Endothelial cell of umbilical vein (primary cell): ENCODE results near the gene LRRC46. TPM values are rescaled to one million over a fixed set of nuclear protein-coding genes. Genes with fewer than 3 reads are reported as not detected.

Experiments
- BruUV-seq: library from RNA; stranded (reverse); fragments of 400-500 nt; replicated peaks from 2 replicates; lab custom pipeline; 2021; lab: Mats Ljungman, UMichigan
- CTCF ChIA-PET: fragments of 300-600, 350-600 bp; sonication (Branson Sonifier 250); formaldehyde crosslinking; loops from one replicate; lab custom pipeline; 2021; ENCODE audit warnings: antibody characterized with exemption, inconsistent platforms; lab: Charles Lee
- POLR2A ChIA-PET: fragments of 300-600, 350-600 bp; sonication (Branson Sonifier 250); formaldehyde crosslinking; loops from one replicate; lab custom pipeline; 2021; ENCODE audit warnings: antibody characterized with exemption, inconsistent platforms; lab: Charles Lee
- DNase-seq: peaks from one replicate; pipeline ENCODE4 v3.0.0-alpha.2; 2011; ENCODE audit warnings: low read depth, low spot score
- FAIRE-seq: peaks from 2 replicates; lab custom pipeline; 2011; peaks lifted over from hg19 to GRCh38; lab: Jason Lieb, UNC
- H2AFZ ChIP-seq: 2 replicates; pipeline ENCODE4 v1.6.0; 2012; ENCODE audit warnings: low read depth, low read length, control low read depth, inconsistent platforms
- H3K27ac ChIP-seq: 2 replicates; pipeline ENCODE4 v1.5.1; 2011; ENCODE audit warnings: low read depth, mild to moderate bottlenecking, control low read depth, low read length, moderate library complexity; ENCODE audit not compliant: insufficient read depth
- H3K27me3 ChIP-seq, 2 experiments: 2 replicates each; pipeline versions ENCODE4 v1.6.0 to v1.6.1; 2011; ENCODE audit warnings: low read length in 2 of 2, mixed read lengths in 1 of 2; ENCODE audit not compliant: control insufficient read depth in 2 of 2, insufficient read depth in 2 of 2
- H3K36me3 ChIP-seq, 2 experiments: 2 replicates in 1 of 2; 3 replicates in 1 of 2; pipeline ENCODE4 v1.5.1; 2011; ENCODE audit warnings: low read length in 2 of 2, mild to moderate bottlenecking in 1 of 2, moderate library complexity in 1 of 2; ENCODE audit not compliant: control insufficient read depth in 2 of 2, insufficient read depth in 2 of 2; ENCODE audit errors: extremely low read depth in 1 of 2
- H3K4me1 ChIP-seq: 3 replicates; pipeline ENCODE4 v1.5.1; 2011; ENCODE audit warnings: mild to moderate bottlenecking, low read length; ENCODE audit not compliant: control insufficient read depth, insufficient read depth; ENCODE audit errors: extremely low read depth
- H3K4me2 ChIP-seq: 2 replicates; pipeline ENCODE4 v1.6.1; 2011; ENCODE audit warnings: low read length, control low read depth, mixed read lengths; ENCODE audit not compliant: insufficient read depth
- H3K4me3 ChIP-seq, 3 experiments: fragments of 200-600 bp in 1 of 3; sonication (generic), shearing (Covaris generic) in 1 of 3; replicated peaks in 1 of 3; 2 replicates each; pipeline ENCODE4 v1.5.1; 2011 to 2016; ENCODE audit warnings: control low read depth in 3 of 3, low read length in 3 of 3, mild to moderate bottlenecking in 2 of 3, inconsistent platforms in 1 of 3, low read depth in 1 of 3, moderate library complexity in 1 of 3; ENCODE audit not compliant: insufficient read depth in 1 of 3
- H3K79me2 ChIP-seq: 2 replicates; pipeline ENCODE4 v1.6.0; 2012; ENCODE audit warnings: low read length, inconsistent platforms; ENCODE audit not compliant: control insufficient read depth, insufficient read depth
- H3K9ac ChIP-seq: replicated peaks from 2 replicates; pipeline ENCODE3; 2011; ENCODE audit warnings: low read length, control low read depth; ENCODE audit not compliant: insufficient read depth; ENCODE audit errors: extremely low read depth
- H3K9me1 ChIP-seq: replicated peaks from 3 replicates; pipeline ENCODE4 v1.6.0; 2011; ENCODE audit warnings: mild to moderate bottlenecking, low read length; ENCODE audit not compliant: control insufficient read depth, insufficient read depth; ENCODE audit errors: extremely low read depth
- H3K9me3 ChIP-seq: replicated peaks from 2 replicates; pipeline ENCODE4 v1.5.1; 2012; ENCODE audit warnings: low read length, inconsistent platforms; ENCODE audit not compliant: control insufficient read depth, insufficient read depth
- H4K20me1 ChIP-seq: replicated peaks from 2 replicates; pipeline ENCODE3; 2011; ENCODE audit warnings: mild to moderate bottlenecking, low read length; ENCODE audit not compliant: control insufficient read depth, insufficient read depth; ENCODE audit errors: extremely low read depth
- CTCF ChIP-seq, 2 donors: IDR thresholded peaks; 1 replicate in 1 of 2; 2 replicates in 1 of 2; pipeline ENCODE4 v1.5.1; 2011; ENCODE audit warnings: low read length in 2 of 2, mild to moderate bottlenecking in 2 of 2, moderate library complexity in 2 of 2, control low read depth in 1 of 2, inconsistent platforms in 1 of 2, low read depth in 1 of 2; ENCODE audit not compliant: insufficient read depth in 1 of 2; ENCODE audit errors: extremely low read depth in 1 of 2
- EZH2 ChIP-seq: IDR thresholded peaks from 2 replicates; pipeline ENCODE4 v1.6.1; 2012; ENCODE audit warnings: borderline replicate concordance, low read depth, mild to moderate bottlenecking, moderate library complexity, low read length, inconsistent platforms; ENCODE audit not compliant: severe bottlenecking
- FOS ChIP-seq: IDR thresholded peaks from 2 replicates; pipeline ENCODE4 v1.6.1; 2011; ENCODE audit warnings: mild to moderate bottlenecking, low read length, moderate library complexity, borderline replicate concordance; ENCODE audit not compliant: insufficient read depth
- GATA2 ChIP-seq: IDR thresholded peaks from 2 replicates; pipeline ENCODE4 v1.7.0; 2011; ENCODE audit warnings: low read depth, mild to moderate bottlenecking, moderate library complexity, mixed read lengths, low read length; ENCODE audit not compliant: insufficient read length, insufficient read depth
- JUN ChIP-seq: IDR thresholded peaks from 2 replicates; pipeline ENCODE4 v1.6.1; 2011; ENCODE audit warnings: borderline replicate concordance, low read depth; ENCODE audit not compliant: insufficient read length, insufficient read depth
- MAX ChIP-seq: IDR thresholded peaks from 2 replicates; pipeline ENCODE4 v1.6.1; 2011; ENCODE audit not compliant: insufficient read depth, insufficient read length
- MYC ChIP-seq: IDR thresholded peaks from one replicate; pipeline ENCODE4 v1.6.1; 2011; ENCODE audit warnings: mild to moderate bottlenecking, low read depth, low read length
- POLR2A ChIP-seq: IDR thresholded peaks from 2 replicates; pipeline ENCODE4 v1.6.1; 2012; ENCODE audit warnings: low read depth, mild to moderate bottlenecking, control low read depth, low read length
- POLR2AphosphoS5 ChIP-seq: IDR thresholded peaks from 2 replicates; pipeline ENCODE4 v1.6.1; 2012; ENCODE audit warnings: low read depth, mild to moderate bottlenecking, control low read depth, low read length, moderate library complexity; ENCODE audit not compliant: insufficient read depth
- dilution Hi-C: fragments of 300-500 bp; cut with MboI; formaldehyde crosslinking; loops from one replicate; pipeline ENCODE4 v1.15.0; 2019; ENCODE audit warnings: low sequenced_read_pairs; ENCODE audit not compliant: extremely low pct_ligation_motif_present
- intact Hi-C: fragments of 100-400 bp; cut with micrococcal nuclease; formaldehyde crosslinking; loops from one replicate; pipeline ENCODE4 v1.10.0; 2022
- polyA plus RNA-seq, 4 experiments: library from polyadenylated mRNA; depleted of rRNA in 3 of 4; stranded (reverse) in 3 of 4; unstranded in 1 of 4; fragments of >200 nt; gene quantifications; 2 replicates each; pipeline versions ENCODE4 v1.2.1 to v1.2.3, GENCODE V29; 2011 to 2012; ENCODE audit warnings: missing spikeins in 1 of 4
- total RNA-seq: library from RNA; stranded (reverse); gene quantifications from 2 replicates; pipeline ENCODE4 v1.2.3, GENCODE V29; 2021

Gene LRRC46
- total and polyA plus RNA-seq, 2 donors (not counting 3 experiments of a cell fraction or from before 2014, with no cell fraction given) = 0.36 to 0.42 TPM

GRCh38 chr17:47811709-47812108, 19.8 kb upstream of the LRRC46 start:
- no TSS peak for BruUV-seq
- CTCF ChIA-PET = interaction anchor here (1.0 kb wide), 1 partner anchor 78 kb away, joined by 4 read pairs; no protein-coding TSS in a partner anchor

More at GRCh38 chr17:47811709-47812108, 19.8 kb upstream of the LRRC46 start:
- Histone ChIP-seq H3K4me1 (peaks cover 9% of the 10 kb centered on the region), H3K27me3 (no peaks in the 10 kb centered on the region), H3K27ac (no peak overlapping the region), H3K9me1 (no peaks in the 10 kb centered on the region), H3K36me3 (peaks cover 4 to 60% of the 10 kb centered on the region in 2 experiments), H3K9ac (no peak overlapping the region), H3K4me2 (no peak overlapping the region), H3K9me3 (no peaks in the 10 kb centered on the region), H3K79me2 (no peaks in the 10 kb centered on the region), H2AFZ (no peak overlapping the region), H4K20me1 (no peaks in the 10 kb centered on the region), H3K4me3 (no peak overlapping the region)
- TF ChIP-seq CTCF (IDR thresholded peaks at IDR 0.05; ENCODE audit: extremely low read depth in 1 of 2, insufficient read depth in 1 of 2, low read depth in 1 of 2, low read length in 2 of 2) (no peak), JUN (no peak), POLR2A (no peak), MYC (no peak), EZH2 (no peak), FOS (no peak), MAX (no peak), POLR2AphosphoS5 (no peak), GATA2 (no peak)
- intact Hi-C loops (no loop called here), dilution Hi-C loops (no loop called here)
- no peak for DNase-seq
- FAIRE-seq = no peak
- POLR2A ChIA-PET = no interaction called here
